HEK293 (cell line): ENCODE data around the gene ACTL6B.

Experiments used
- CTCF ChIA-PET: fragments of 350-600 bp; formaldehyde crosslinking; extraction: SDS; loops from one replicate; lab custom pipeline; 2021; ENCODE audit warnings: antibody characterized with exemption; lab: Yijun Ruan, JAX
- POLR2A ChIA-PET: fragments of 300-600 bp; formaldehyde crosslinking; extraction: SDS; loops from one replicate; lab custom pipeline; 2020; ENCODE audit warnings: antibody characterized with exemption, inconsistent platforms; lab: Yijun Ruan, JAX
- H3K27ac ChIP-seq: fragments of 200-500 bp; sonication (Bioruptor generic); 2 replicates; pipeline ENCODE4 v1.5.1; 2014; ENCODE audit warnings: low read depth, low read length, control low read depth, inconsistent platforms; ENCODE audit errors: extremely low read depth
- H3K36me3 ChIP-seq, 2 experiments: fragments of 200-500 bp in 1 of 2; sonication (Bioruptor generic) in 1 of 2; 1 replicate in 1 of 2; 2 replicates in 1 of 2; pipeline ENCODE4 v1.5.1; 2014 to 2017; ENCODE audit warnings: inconsistent platforms in 2 of 2, low read length in 2 of 2; ENCODE audit not compliant: control insufficient read depth in 2 of 2, insufficient read depth in 1 of 2
- H3K4me1 ChIP-seq: fragments of 200-500 bp; sonication (Bioruptor generic); 2 replicates; pipeline ENCODE4 v1.5.1; 2014; ENCODE audit warnings: mild to moderate bottlenecking, low read length, inconsistent platforms; ENCODE audit not compliant: control insufficient read depth, insufficient read depth
- H3K4me3 ChIP-seq: 2 replicates; pipeline ENCODE4 v1.5.1; 2011; ENCODE audit warnings: low read depth, mild to moderate bottlenecking, control low read depth, low read length, moderate library complexity
- H3K9me3 ChIP-seq: fragments of 200-500 bp; sonication (Bioruptor generic); 2 replicates; pipeline ENCODE4 v1.5.1; 2014; ENCODE audit warnings: low read depth, low read length, inconsistent platforms; ENCODE audit not compliant: control insufficient read depth, insufficient read depth
- AEBP2 ChIP-seq: fragments of 450-650 bp; formaldehyde crosslinking; IDR thresholded peaks from 2 replicates; pipeline ENCODE4 v1.5.1; 2016; ENCODE audit warnings: missing biosample characterization, missing genetic modification characterization, borderline replicate concordance
- INSM2 ChIP-seq: fragments of 450-650 bp; formaldehyde crosslinking; IDR thresholded peaks from 2 replicates; pipeline ENCODE4 v1.5.1; 2016; ENCODE audit warnings: missing biosample characterization, missing genetic modification characterization
- KLF7 ChIP-seq: fragments of 450-650 bp; formaldehyde crosslinking; IDR thresholded peaks from 2 replicates; pipeline ENCODE4 v1.5.1; 2016; ENCODE audit warnings: missing biosample characterization, missing genetic modification characterization, borderline replicate concordance
- ZBTB44 ChIP-seq: fragments of 450-650 bp; IDR thresholded peaks from 2 replicates; pipeline ENCODE4 v1.5.1; 2018; ENCODE audit warnings: missing biosample characterization, mild to moderate bottlenecking, missing genetic modification characterization
- ZEB2 ChIP-seq: fragments of 450-650 bp; formaldehyde crosslinking; IDR thresholded peaks from 2 replicates; pipeline ENCODE4 v1.5.1; 2016; ENCODE audit warnings: missing biosample characterization, missing genetic modification characterization
- ZNF169 ChIP-seq: fragments of 450-650 bp; formaldehyde crosslinking; IDR thresholded peaks from 2 replicates; pipeline ENCODE4 v1.5.1; 2016; ENCODE audit warnings: missing biosample characterization, missing genetic modification characterization
- ZNF214 ChIP-seq: fragments of 450-650 bp; formaldehyde crosslinking; IDR thresholded peaks from 2 replicates; pipeline ENCODE4 v1.5.1; 2017; ENCODE audit warnings: missing biosample characterization, mild to moderate bottlenecking, missing genetic modification characterization, borderline replicate concordance
- ZNF501 ChIP-seq: fragments of 450-650 bp; formaldehyde crosslinking; IDR thresholded peaks from 2 replicates; pipeline ENCODE4 v1.5.1; 2016; ENCODE audit warnings: missing biosample characterization, missing genetic modification characterization
- ZNF513 ChIP-seq: fragments of 450-650 bp; IDR thresholded peaks from 2 replicates; pipeline ENCODE4 v1.5.1; 2018; ENCODE audit warnings: missing biosample characterization, missing genetic modification characterization
- ZNF514 ChIP-seq: fragments of 450-650 bp; formaldehyde crosslinking; IDR thresholded peaks from 2 replicates; pipeline ENCODE4 v1.5.1; 2016; ENCODE audit warnings: missing biosample characterization, missing genetic modification characterization
- ZNF561 ChIP-seq: fragments of 450-650 bp; IDR thresholded peaks from 2 replicates; pipeline ENCODE4 v1.5.1; 2018; ENCODE audit warnings: missing biosample characterization, missing genetic modification characterization, borderline replicate concordance
- ZNF580 ChIP-seq: fragments of 450-650 bp; formaldehyde crosslinking; IDR thresholded peaks from 2 replicates; pipeline ENCODE4 v1.5.1; 2016; ENCODE audit warnings: missing biosample characterization, missing genetic modification characterization
- ZNF600 ChIP-seq: fragments of 450-650 bp; formaldehyde crosslinking; IDR thresholded peaks from 2 replicates; pipeline ENCODE4 v1.5.1; 2016; ENCODE audit warnings: missing biosample characterization, missing genetic modification characterization

Gene ACTL6B

GRCh38 chr7:100654908-100655831, 1.1 kb downstream of the ACTL6B start:
- CTCF ChIA-PET: interaction anchor here (1.4 kb wide), 1 partner anchor 21 kb away, joined by 4 read pairs; no protein-coding TSS in a partner anchor
- POLR2A ChIA-PET: no interaction called here

More at GRCh38 chr7:100654908-100655831, 1.1 kb downstream of the ACTL6B start:
- no peak for TF ChIP-seq KLF7 (tag by site-specific recombination)
- TF ChIP-seq ZNF561 (tag by site-specific recombination): no peak
- TF ChIP-seq ZNF214: no peak
- TF ChIP-seq ZBTB44 (tag by site-specific recombination): no peak
- no peak for TF ChIP-seq ZNF514 (tag by site-specific recombination)
- no peak for TF ChIP-seq ZNF513 (tag by site-specific recombination)
- no peak for TF ChIP-seq AEBP2 (tag by site-specific recombination)
- TF ChIP-seq ZNF580 (tag by site-specific recombination): no peak
- no peak for TF ChIP-seq ZNF600
- no peak for TF ChIP-seq ZNF501
- no peak for TF ChIP-seq INSM2 (tag by site-specific recombination)
- no peak for TF ChIP-seq ZEB2 (tag by site-specific recombination)
- no peak for TF ChIP-seq ZNF169 (tag by site-specific recombination)
- H3K9me3 ChIP-seq: no peaks in the 10 kb centered on the region
- H3K4me3 ChIP-seq: no peak overlapping the region
- no peaks in the 10 kb centered on the region for H3K4me1 ChIP-seq
- no peaks in the 10 kb centered on the region for H3K36me3 ChIP-seq
- H3K27ac ChIP-seq: no peak overlapping the region
